Liver (tissue), 3 donors: ENCODE results near the gene SFXN5.

Experiments
- CTCF ChIP-seq: fragments of 150-350 bp; IDR thresholded peaks from 2 replicates; pipeline ENCODE4 v1.5.1; 2017; ENCODE audit warnings: improper control_type of control experiment, low read depth, low read length; ENCODE audit not compliant: missing input control
- GABPA ChIP-seq, 2 donors: IDR thresholded peaks in 1 of 2; conservative IDR thresholded peaks in 1 of 2; 2 replicates each; pipeline ENCODE4 v1.6.1; 2016; ENCODE audit warnings: antibody characterized with exemption in 2 of 2, mild to moderate bottlenecking in 1 of 2, moderate library complexity in 1 of 2
- HNF4G ChIP-seq: IDR thresholded peaks from 2 replicates; pipeline ENCODE4 v1.6.1; 2016; ENCODE audit warnings: antibody characterized with exemption
- MAX ChIP-seq: IDR thresholded peaks from 2 replicates; pipeline ENCODE4 v1.6.1; 2016; ENCODE audit warnings: antibody characterized with exemption
- NR2F2 ChIP-seq: IDR thresholded peaks from 2 replicates; pipeline ENCODE4 v1.6.1; 2016; ENCODE audit warnings: antibody characterized with exemption
- RAD21 ChIP-seq, 2 donors: IDR thresholded peaks; 2 replicates each; pipeline ENCODE4 v1.6.1; 2016; ENCODE audit warnings: antibody characterized with exemption in 2 of 2, mild to moderate bottlenecking in 2 of 2
- REST ChIP-seq: IDR thresholded peaks from 2 replicates; pipeline ENCODE4 v1.6.1; 2016; ENCODE audit warnings: antibody characterized with exemption, mild to moderate bottlenecking
- SP1 ChIP-seq: IDR thresholded peaks from 2 replicates; pipeline ENCODE4 v1.6.1; 2018; ENCODE audit warnings: antibody characterized with exemption, mild to moderate bottlenecking
- TAF1 ChIP-seq: conservative IDR thresholded peaks from 2 replicates; pipeline ENCODE4 v1.6.1; 2016; ENCODE audit warnings: antibody characterized with exemption, mild to moderate bottlenecking
- YY1 ChIP-seq: IDR thresholded peaks from 2 replicates; pipeline ENCODE4 v1.6.1; 2016; ENCODE audit warnings: antibody characterized with exemption, mild to moderate bottlenecking
- donor health status: healthy.
- donor health status: healthy.

GRCh38 chr2:73085691-73086090, 14.2 kb upstream of the SFXN5 start:
- peak; percentile 96 for TF ChIP-seq CTCF
- TF ChIP-seq YY1, result no peak
- TF ChIP-seq MAX, result no peak
- no peak for TF ChIP-seq REST
- no peak for TF ChIP-seq SP1
- no peak for TF ChIP-seq HNF4G
- no peak for TF ChIP-seq GABPA (IDR thresholded peaks at IDR 0.05 in 1 of 2, conservative IDR thresholded peaks at IDR 0.05 in 1 of 2)
- no peak for TF ChIP-seq TAF1
- no peak for TF ChIP-seq NR2F2
- peak; percentile 96 for TF ChIP-seq RAD21 (IDR thresholded peaks at IDR 0.05)
